ENCODE results near the gene PRELID3B.
"Not testable (repeated sequence)": the region's sequence is repeated elsewhere in the genome, so short reads cannot be mapped to it uniquely, and the experiment has no call there.

Gene PRELID3B

DNA sequence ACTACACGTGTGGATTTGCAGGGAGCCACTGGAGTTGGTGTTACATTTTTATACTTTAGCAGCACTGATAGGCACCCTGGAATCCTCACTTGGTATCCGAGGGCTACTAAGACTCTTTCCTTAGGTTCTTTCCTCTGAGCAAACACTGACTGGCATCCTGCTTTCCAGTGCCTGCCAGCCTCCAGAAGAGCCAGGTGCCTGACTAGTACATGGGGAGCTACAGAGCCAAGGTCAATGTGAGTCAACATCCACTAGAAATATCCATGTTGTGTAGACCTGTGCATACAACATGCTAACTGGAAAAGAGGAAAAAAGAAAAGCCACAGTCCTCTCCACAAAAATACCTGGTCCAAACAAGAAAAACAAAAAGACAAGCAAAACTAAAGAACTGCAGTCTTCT lies 17.5 kb downstream of the PRELID3B start:
- no peak for DNase-seq

GRCh38 chr20:59024111-59024530 lies 18.5 kb downstream of the PRELID3B start:
- no peak for DNase-seq

DNA sequence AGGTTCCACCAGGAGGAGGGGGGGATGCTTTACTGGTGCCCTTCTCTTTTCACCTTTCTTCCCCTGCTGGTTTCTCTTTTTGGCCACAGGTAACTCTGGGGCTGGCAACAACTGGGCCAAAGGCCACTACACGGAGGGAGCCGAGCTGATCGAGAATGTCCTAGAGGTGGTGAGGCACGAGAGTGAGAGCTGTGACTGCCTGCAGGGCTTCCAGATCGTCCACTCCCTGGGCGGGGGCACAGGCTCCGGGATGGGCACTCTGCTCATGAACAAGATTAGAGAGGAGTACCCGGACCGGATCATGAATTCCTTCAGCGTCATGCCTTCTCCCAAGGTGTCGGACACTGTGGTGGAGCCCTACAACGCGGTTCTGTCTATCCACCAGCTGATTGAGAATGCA lies 19.0 kb downstream of the PRELID3B start:
- no peak for DNase-seq

DNA sequence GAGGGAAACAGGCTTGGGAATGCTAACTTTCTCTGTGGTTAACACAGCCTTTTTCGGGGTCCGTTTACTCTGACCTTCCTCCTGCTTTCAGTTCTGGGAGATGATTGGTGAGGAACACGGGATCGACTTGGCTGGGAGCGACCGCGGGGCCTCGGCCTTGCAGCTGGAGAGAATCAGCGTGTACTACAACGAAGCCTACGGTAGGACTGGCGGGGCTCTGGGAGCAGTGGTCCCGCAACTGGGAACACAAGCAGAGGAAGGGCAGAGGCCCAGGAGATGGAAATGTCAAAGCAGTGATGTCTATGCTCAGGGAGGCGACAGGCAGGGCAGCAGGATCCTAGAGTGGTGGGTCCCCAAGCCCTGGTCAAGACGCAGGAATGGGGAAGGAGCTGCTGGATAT lies 19.8 kb downstream of the PRELID3B start:
- DNase-seq = no peak

DNA sequence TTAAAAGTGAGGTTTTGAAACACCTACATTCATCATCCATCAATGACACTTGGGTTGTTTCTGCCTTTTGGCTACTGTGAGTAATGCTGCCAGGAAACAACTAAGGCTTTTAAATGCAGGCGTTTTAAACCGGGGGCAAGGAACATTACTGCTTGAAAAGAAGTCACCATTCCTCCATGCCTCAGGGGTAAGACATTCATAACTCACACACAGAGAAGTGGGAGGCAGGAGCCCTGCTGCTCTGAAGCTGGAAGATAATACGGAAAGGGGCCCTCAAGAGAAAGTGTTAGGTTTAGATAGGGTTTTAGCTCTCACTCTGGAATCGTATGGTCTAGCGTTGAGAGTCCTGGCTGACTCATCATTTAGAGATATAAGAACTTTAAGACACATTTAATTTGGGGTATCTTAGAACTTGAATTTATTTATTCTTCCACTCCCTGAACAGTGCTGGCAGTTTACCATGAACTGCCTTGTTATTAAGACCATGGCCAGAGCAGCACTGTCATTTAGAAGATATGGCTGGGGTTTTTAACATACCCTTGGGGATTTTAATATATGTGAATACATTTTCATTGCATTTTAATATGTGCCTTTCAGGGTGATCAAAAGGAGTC lies 21.5 kb downstream of the PRELID3B start:
- DNase-seq = no peak

DNA sequence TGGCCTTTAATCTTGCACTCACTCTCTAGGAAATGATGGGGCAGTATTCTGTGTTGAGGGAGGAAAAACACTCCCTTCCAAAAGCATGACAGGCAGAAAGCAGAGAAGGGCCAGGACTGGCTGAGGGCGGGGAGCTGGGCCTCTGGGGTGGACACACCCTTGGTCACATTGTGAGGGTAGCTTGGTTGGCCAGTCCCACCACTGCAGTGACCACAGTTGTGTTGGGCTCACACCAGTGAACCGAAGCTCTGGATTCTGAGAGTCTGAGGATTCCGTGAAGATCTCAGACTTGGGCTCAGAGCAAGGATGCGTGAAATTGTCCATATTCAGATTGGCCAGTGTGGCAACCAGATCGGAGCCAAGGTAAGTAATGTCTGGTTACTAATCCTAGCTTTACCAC lies 23.4 kb downstream of the PRELID3B start, which contains the start of gene TUBB1:
TUBB1 (plus strand) TSS at position 213 of the 400 bp plus-strand sequence; CDS start at position 307, 94 bp downstream.
- DNase-seq = no peak

DNA sequence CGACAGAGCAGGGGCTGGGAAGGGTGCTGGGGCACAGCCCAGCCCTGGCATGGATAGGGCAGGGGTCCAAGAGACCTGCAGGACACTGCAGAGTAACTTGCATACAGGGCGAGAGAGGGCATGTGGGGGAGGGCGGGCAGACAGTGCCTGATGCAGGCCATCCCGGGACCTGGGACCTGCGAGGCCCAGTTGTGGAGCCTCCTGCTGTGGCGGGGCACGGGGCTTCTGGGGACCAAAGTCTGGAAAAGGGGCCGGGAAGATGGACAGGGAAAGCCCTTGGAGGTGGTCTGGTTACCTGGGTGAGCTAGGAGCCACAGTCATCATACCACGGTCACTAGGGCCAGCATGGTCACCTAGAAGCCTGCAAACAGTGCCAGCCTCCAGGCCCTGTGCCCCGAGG lies 23.8 kb downstream of the PRELID3B start:
- DNase-seq = no peak

GRCh38 chr20:59017493-59018231 lies 24.9 kb downstream of the PRELID3B start:
- no peak for DNase-seq

- no peak for DNase-seq
Measured at GRCh38 chr20:59016795-59017492, 25.6 kb downstream of the PRELID3B start.

- no peak for DNase-seq
Measured at GRCh38 chr20:59015812-59016711, 26.5 kb downstream of the PRELID3B start.

DNA sequence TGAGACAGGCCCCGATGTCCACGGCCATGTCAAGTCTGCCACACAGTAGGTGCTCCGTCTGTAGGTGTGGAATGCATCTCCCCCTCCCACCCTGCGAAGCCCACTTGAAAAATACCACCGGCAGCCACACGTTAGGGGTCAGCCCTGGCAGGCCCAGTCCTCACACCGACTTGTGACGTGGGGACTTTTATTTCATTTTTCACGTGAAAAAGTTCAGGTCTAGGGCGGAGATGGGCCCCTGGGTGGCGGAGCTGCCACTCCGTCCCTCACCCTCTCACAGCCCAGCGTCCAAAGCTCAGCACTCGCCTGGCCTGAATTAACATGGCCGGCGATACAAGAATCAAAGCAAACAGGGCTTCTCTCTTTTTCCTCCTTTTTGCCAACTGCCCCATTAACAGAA lies 27.2 kb downstream of the PRELID3B start:
- DNase-seq = no peak

DNA sequence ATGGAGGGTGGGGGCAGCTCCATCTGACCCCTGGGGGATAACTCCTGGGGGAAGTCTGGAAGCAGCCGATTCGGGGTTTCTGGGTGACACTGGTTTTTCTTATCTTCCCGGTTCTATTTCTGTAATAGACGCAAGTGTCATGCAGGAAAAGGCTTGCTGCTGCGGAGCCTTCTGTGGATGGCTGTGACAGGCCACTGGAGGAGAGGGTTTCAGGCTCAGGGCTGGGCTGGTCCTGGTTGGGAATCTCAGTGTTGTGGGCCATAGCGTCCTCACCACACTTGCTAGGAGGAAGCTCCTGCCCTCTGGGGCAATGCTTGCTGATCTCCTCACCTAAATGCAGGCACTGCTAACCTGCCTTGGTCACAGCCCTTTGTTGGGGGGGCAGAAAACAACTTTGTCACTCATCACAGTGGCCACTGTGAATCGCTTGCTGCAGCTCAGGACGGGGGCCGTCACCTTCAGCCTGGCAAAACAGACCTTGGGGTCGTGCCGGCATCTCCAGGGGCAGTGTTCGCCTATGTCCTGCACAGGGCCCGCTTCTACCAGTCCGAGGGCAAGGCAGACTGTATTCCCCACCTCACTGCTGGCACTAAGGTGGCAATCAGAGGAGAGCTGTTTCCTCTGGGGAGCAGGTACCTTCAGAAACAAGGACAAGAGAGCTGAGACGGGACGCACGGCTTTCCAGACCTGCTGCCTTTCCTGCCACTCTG lies 27.8 kb downstream of the PRELID3B start:
- DNase-seq = no peak

- DNase-seq = no peak
Measured at GRCh38 chr20:59013959-59014608, 28.5 kb downstream of the PRELID3B start.

GRCh38 chr20:59013031-59013951 lies 29.3 kb downstream of the PRELID3B start:
- DNase-seq = no peak

- not testable (repeated sequence) for DNase-seq
Measured at GRCh38 chr20:59011874-59012157, 30.8 kb downstream of the PRELID3B start.

GRCh38 chr20:59010995-59011873 lies 31.4 kb downstream of the PRELID3B start:
- DNase-seq = no peak

- no peak for DNase-seq
Measured at GRCh38 chr20:59010321-59010994, 32.1 kb downstream of the PRELID3B start.

- DNase-seq = no peak
Measured at GRCh38 chr20:59008715-59009336, 33.8 kb downstream of the PRELID3B start.

Data from cortex of kidney (tissue), 1 donor.